BLaER1 (cell line): Measurements from ENCODE around the gene HOXA11.

Experiments
- H3K27ac ChIP-seq: shearing (Covaris generic); formaldehyde crosslinking; 2 replicates; pipeline ENCODE4 v1.8.1; 2022
- H3K27me3 ChIP-seq: shearing (Covaris generic); formaldehyde crosslinking; 2 replicates; pipeline ENCODE4 v1.8.1; 2022
- H3K36me3 ChIP-seq: shearing (Covaris generic); formaldehyde crosslinking; 2 replicates; pipeline ENCODE4 v1.8.1; 2022
- H3K4me1 ChIP-seq: shearing (Covaris generic); formaldehyde crosslinking; 2 replicates; pipeline ENCODE4 v1.8.1; 2022
- H3K4me2 ChIP-seq: shearing (Covaris generic); formaldehyde crosslinking; 2 replicates; pipeline ENCODE4 v1.8.1; 2022
- H3K4me3 ChIP-seq: shearing (Covaris generic); formaldehyde crosslinking; 2 replicates; pipeline ENCODE4 v1.8.1; 2022
- H3K9ac ChIP-seq: shearing (Covaris generic); formaldehyde crosslinking; 2 replicates; pipeline ENCODE4 v1.8.1; 2022
- H3K9me3 ChIP-seq: shearing (Covaris generic); formaldehyde crosslinking; 2 replicates; pipeline ENCODE4 v1.8.1; 2022
- H4K20me1 ChIP-seq: shearing (Covaris generic); formaldehyde crosslinking; 2 replicates; pipeline ENCODE4 v1.8.1; 2022
- Cebpa-rat ChIP-seq: shearing (Covaris generic); IDR thresholded peaks from 2 replicates; pipeline ENCODE4 v1.8.1; 2022

HOXA11 gene

DNA sequence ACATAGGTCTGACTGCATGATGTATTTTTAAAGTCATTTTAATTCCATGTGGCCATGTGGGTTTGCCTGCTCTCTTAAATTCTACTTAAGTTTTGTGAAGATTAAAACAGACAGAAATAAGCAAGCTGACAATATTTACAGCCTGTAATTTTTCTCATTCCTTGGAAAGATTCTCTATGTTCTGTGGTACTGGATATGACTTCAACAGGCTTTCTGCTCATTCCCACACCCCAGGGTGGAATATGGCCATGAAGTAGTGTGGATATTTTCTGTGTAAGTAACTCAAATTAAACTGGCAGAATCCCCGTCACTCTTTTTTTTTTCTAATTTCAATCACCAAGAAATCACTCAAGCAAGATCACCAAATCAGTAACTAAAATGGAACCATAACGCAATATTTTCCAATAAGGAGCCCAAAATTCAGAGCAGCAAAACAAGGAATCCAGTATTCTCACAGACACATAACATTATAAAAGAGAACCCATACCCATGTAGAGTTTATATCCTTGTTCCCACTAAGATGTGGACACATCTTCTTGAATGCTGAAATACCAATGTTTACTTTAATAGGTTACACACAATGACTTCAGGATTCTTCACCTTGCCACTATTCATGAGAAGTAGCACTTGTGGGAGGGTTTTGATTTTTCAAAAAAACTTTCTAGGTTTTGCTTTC, 47.3 kb downstream of the HOXA11 start:
- no peak overlapping the region for H3K4me3 ChIP-seq
- TF ChIP-seq Cebpa-rat = no peak
- peak overlapping the region; percentile 40 for H3K4me2 ChIP-seq
- no peak overlapping the region for H3K27ac ChIP-seq
- H4K20me1 ChIP-seq = no peaks in the 10 kb centered on the region
- peaks cover 22% of the 10 kb centered on the region for H3K27me3 ChIP-seq
- H3K4me1 ChIP-seq = peaks cover 30% of the 10 kb centered on the region
- no peak overlapping the region for H3K9ac ChIP-seq
- H3K9me3 ChIP-seq = peaks cover 25% of the 10 kb centered on the region
- H3K36me3 ChIP-seq = 0 out of 2 replicates have a peak, but pooled peaks cover 3% of the 10 kb centered on the region

DNA sequence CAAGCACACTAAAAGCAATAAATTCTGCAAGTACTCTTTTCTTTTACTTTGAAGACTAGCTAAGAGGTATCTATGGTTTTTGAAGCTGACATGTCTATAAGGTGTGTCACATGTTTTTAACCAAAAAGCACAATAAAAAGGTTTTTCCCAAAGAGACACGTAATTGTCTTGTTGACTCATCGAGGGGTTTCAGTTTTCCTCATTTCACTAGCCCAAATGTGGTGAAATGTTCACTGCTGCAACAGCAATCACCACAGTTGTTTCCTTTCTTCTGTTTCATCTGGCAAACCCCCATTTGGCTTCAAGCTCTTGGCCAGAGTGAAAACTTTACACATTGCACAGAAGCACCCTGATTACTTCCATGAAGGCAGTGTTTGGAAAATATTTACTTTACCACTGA, 50.6 kb downstream of the HOXA11 start:
- H3K27ac ChIP-seq = no peak overlapping the region
- H3K4me1 ChIP-seq = peaks cover 30% of the 10 kb centered on the region
- H3K4me3 ChIP-seq = no peak overlapping the region
- no peaks in the 10 kb centered on the region for H4K20me1 ChIP-seq
- H3K9ac ChIP-seq = no peak overlapping the region
- H3K27me3 ChIP-seq = peaks cover 8% of the 10 kb centered on the region; the same call in 1 of the 2 replicates
- peaks cover 31% of the 10 kb centered on the region for H3K9me3 ChIP-seq
- H3K36me3 ChIP-seq = no peaks in the 10 kb centered on the region
- no peak overlapping the region for H3K4me2 ChIP-seq
- TF ChIP-seq Cebpa-rat = no peak

DNA sequence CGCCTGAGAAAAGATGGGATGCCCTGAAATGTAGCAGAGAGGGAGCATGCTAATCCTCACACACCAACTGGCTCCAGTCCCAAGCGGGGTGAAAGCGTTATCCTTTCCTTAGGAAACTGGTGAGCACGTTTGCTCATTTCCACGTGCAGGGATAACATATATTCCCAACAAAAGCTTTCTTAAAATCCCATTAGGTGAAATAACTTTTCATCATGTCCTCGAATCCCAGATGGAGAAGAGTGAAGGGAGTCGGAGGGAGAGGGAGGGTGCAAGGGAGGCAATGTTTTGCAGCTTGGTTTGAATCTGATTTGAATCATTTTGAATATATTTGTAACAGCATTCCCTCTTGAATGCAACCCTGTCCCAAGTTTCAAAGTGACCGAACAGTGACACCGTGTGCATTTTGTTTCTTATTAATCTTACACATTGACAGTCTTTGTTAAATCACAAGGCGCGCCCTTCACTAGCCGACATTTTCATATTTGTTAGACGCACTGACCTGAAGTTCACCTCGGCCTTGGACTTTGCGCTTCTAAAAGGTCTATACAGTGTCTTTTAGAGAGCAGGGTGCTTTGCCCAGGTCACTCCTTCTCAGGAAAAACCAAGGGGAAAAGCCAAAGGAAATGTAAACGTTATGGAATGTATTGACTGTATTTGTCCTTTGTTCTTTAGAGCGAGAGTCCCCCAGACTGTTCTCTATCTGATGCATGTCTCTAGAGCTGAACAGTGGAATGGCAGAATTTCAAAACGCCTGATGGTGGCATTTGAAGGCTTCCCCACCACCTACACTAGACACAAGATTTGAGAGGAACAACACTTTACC, 51.4 kb downstream of the HOXA11 start:
- Histone ChIP-seq H3K9ac (no peak overlapping the region), H3K4me1 (peaks cover 30% of the 10 kb centered on the region), H3K9me3 (peaks cover 31% of the 10 kb centered on the region), H3K36me3 (no peaks in the 10 kb centered on the region), H4K20me1 (no peaks in the 10 kb centered on the region), H3K4me3 (no peak overlapping the region), H3K4me2 (no peak overlapping the region), H3K27me3 (peaks cover 8% of the 10 kb centered on the region; the same call in 1 of the 2 replicates), H3K27ac (no peak overlapping the region)
- TF ChIP-seq Cebpa-rat = no peak

DNA sequence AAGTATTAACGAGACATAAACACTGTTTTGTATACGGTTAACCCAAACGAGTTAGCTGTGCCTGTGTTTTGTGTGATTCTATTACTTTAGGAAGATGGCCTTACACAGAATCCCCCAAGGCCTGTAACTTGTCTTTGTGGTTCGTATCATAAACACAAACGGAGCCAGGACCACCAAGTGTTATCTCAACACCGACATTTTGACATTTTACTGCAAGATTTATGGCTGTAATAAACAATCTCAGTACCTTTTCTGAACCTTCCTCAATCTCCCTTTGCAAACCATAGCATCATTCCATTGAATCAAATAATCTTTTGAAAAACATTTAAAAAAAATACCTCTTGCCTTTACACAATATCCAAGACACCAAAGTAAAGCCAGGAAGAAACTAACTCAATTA, 52.1 kb downstream of the HOXA11 start:
- Histone ChIP-seq H3K36me3 (no peaks in the 10 kb centered on the region), H3K9ac (no peak overlapping the region), H3K4me3 (no peak overlapping the region), H4K20me1 (no peaks in the 10 kb centered on the region), H3K4me2 (no peak overlapping the region), H3K27me3 (peaks cover 8% of the 10 kb centered on the region; the same call in 1 of the 2 replicates), H3K4me1 (peaks cover 30% of the 10 kb centered on the region), H3K9me3 (peaks cover 31% of the 10 kb centered on the region), H3K27ac (no peak overlapping the region)
- no peak for TF ChIP-seq Cebpa-rat

DNA sequence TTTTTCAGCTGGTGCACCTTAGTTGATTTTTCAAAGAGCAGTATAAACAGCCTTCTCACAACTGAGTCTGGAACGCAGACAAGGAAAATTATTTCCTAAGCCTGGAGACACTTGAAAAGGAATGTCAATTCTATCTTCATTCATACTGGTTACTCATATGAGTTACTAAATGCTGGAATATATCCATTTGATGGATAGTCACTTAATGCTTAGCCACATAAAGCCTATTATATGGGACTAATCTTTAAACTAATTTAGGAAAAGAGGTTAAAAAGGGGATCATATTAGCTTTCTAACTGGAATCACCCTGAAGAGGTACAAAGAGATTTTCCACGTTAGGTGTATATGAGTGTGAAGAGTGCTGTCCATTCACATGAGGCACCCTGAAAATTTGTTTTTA, 52.8 kb downstream of the HOXA11 start:
- no peak overlapping the region for H3K9ac ChIP-seq
- H3K36me3 ChIP-seq = no peaks in the 10 kb centered on the region
- peaks cover 6% of the 10 kb centered on the region; the same call in 1 of the 2 replicates for H3K27me3 ChIP-seq
- H4K20me1 ChIP-seq = no peaks in the 10 kb centered on the region
- TF ChIP-seq Cebpa-rat = no peak
- H3K4me3 ChIP-seq = no peak overlapping the region
- peaks cover 24% of the 10 kb centered on the region for H3K4me1 ChIP-seq
- peaks cover 31% of the 10 kb centered on the region for H3K9me3 ChIP-seq
- H3K27ac ChIP-seq = no peak overlapping the region
- H3K4me2 ChIP-seq = no peak overlapping the region

DNA sequence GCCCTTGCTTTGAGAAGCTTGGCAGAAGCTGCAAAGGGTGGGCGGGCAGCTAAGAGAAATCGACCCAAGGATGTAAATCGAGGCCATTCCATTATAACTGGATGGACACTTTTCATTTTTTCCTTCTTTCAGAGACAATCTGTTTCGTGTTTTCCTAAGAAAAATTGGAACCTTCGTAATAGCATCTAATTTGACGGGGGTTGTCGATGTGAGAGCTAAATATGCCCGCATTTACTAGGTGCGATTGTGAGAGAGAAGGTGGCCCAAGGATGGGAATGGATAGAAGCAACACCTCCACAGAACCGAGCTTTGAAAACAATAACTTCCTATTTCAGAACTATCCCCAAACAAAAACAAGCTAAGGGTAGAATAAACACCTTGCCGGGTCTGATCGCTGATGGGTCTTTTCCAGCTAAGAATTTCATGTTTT, 53.6 kb downstream of the HOXA11 start:
- Histone ChIP-seq H3K4me3 (no peak overlapping the region), H3K4me2 (no peak overlapping the region), H3K27me3 (no peaks in the 10 kb centered on the region), H3K4me1 (peaks cover 18% of the 10 kb centered on the region), H4K20me1 (no peaks in the 10 kb centered on the region), H3K9me3 (peaks cover 31% of the 10 kb centered on the region), H3K27ac (no peak overlapping the region), H3K9ac (no peak overlapping the region), H3K36me3 (no peaks in the 10 kb centered on the region)
- TF ChIP-seq Cebpa-rat = no peak
